H9 (cell line): ENCODE results near the gene DYRK1A. TPM values are rescaled to one million over a fixed set of nuclear protein-coding genes. Genes with fewer than 3 reads are reported as not detected.

Experiments
- DNase-seq: peaks from one replicate; pipeline ENCODE4 v3.0.0-alpha.2; 2017
- H2AFZ ChIP-seq: one replicate; pipeline ENCODE4 v1.6.1; 2013; ENCODE audit warnings: mild to moderate bottlenecking, low read length, control low read depth, moderate library complexity
- H2AK5ac ChIP-seq: 2 replicates; pipeline ENCODE4 v1.6.1; 2013; ENCODE audit warnings: low read length, control low read depth, mixed read lengths; ENCODE audit not compliant: insufficient read length
- H2BK120ac ChIP-seq: one replicate; pipeline ENCODE4 v1.6.1; 2013; ENCODE audit warnings: low read depth, mild to moderate bottlenecking, low read length, control low read depth, inconsistent platforms; ENCODE audit not compliant: poor library complexity, severe bottlenecking
- H2BK12ac ChIP-seq: 2 replicates; pipeline ENCODE4 v1.6.1; 2013; ENCODE audit warnings: low read length, control low read depth, mixed read lengths, low read depth; ENCODE audit not compliant: insufficient read length
- H2BK15ac ChIP-seq: 2 replicates; pipeline ENCODE4 v1.6.1; 2013; ENCODE audit warnings: low read depth, low read length, control low read depth
- H2BK20ac ChIP-seq: one replicate; pipeline ENCODE4 v1.6.1; 2013; ENCODE audit warnings: low read depth, mild to moderate bottlenecking, low read length, control low read depth, inconsistent platforms; ENCODE audit not compliant: poor library complexity, severe bottlenecking
- H2BK5ac ChIP-seq: 2 replicates; pipeline ENCODE4 v1.6.1; 2013; ENCODE audit warnings: low read length, control low read depth, mixed read lengths; ENCODE audit not compliant: insufficient read length
- H3K14ac ChIP-seq: 2 replicates; pipeline ENCODE4 v1.6.1; 2013; ENCODE audit warnings: low read length, control low read depth; ENCODE audit not compliant: insufficient read depth
- H3K18ac ChIP-seq: 2 replicates; pipeline ENCODE4 v1.6.1; 2013; ENCODE audit warnings: low read depth, mild to moderate bottlenecking, mixed read lengths, low read length, control low read depth; ENCODE audit not compliant: insufficient read length
- H3K23ac ChIP-seq: 2 replicates; pipeline ENCODE4 v1.6.1; 2013; ENCODE audit warnings: low read length, control low read depth, mixed read lengths, low read depth; ENCODE audit not compliant: insufficient read length
- H3K23me2 ChIP-seq: 2 replicates; pipeline ENCODE4 v1.6.1; 2013; ENCODE audit warnings: low read depth, mild to moderate bottlenecking, mixed read lengths, low read length, control low read depth; ENCODE audit not compliant: insufficient read length, poor library complexity, severe bottlenecking
- H3K27ac ChIP-seq: 2 replicates; pipeline ENCODE4 v1.5.1; 2013; ENCODE audit warnings: low read length, control low read depth, mixed read lengths, low read depth; ENCODE audit not compliant: insufficient read length
- H3K27me3 ChIP-seq: 2 replicates; pipeline ENCODE4 v1.6.1; 2013; ENCODE audit warnings: low read length, control low read depth, inconsistent platforms; ENCODE audit not compliant: insufficient read depth
- H3K4ac ChIP-seq: 2 replicates; pipeline ENCODE4 v1.6.1; 2013; ENCODE audit warnings: low read depth, mild to moderate bottlenecking, control low read depth, inconsistent platforms, low read length, moderate library complexity
- H3K4me1 ChIP-seq: 2 replicates; pipeline ENCODE4 v1.6.1; 2013; ENCODE audit warnings: low read length, control low read depth, inconsistent platforms; ENCODE audit not compliant: insufficient read depth
- H3K4me2 ChIP-seq: 2 replicates; pipeline ENCODE4 v1.6.1; 2013; ENCODE audit warnings: low read length, control low read depth, mixed read lengths; ENCODE audit not compliant: insufficient read length, insufficient read depth
- H3K56ac ChIP-seq: 2 replicates; pipeline ENCODE4 v1.6.1; 2013; ENCODE audit warnings: low read depth, mild to moderate bottlenecking, mixed read lengths, low read length, control low read depth; ENCODE audit not compliant: insufficient read length
- H3K79me1 ChIP-seq: 2 replicates; pipeline ENCODE4 v1.6.1; 2013; ENCODE audit warnings: low read depth, mild to moderate bottlenecking, moderate library complexity, low read length, control low read depth, inconsistent platforms; ENCODE audit not compliant: insufficient read depth, poor library complexity, severe bottlenecking
- H3K79me2 ChIP-seq: 2 replicates; pipeline ENCODE4 v1.6.1; 2013; ENCODE audit warnings: low read length, control low read depth, inconsistent platforms; ENCODE audit not compliant: insufficient read depth
- H3K9ac ChIP-seq: 2 replicates; pipeline ENCODE4 v1.6.1; 2013; ENCODE audit warnings: low read length, control low read depth, mixed read lengths; ENCODE audit not compliant: insufficient read length; ENCODE audit errors: extremely low read depth
- H3K9me3 ChIP-seq: one replicate; pipeline ENCODE4 v1.6.1; 2013; ENCODE audit warnings: low read depth, low read length, inconsistent platforms; ENCODE audit not compliant: control insufficient read depth
- H3T11ph ChIP-seq: one replicate; pipeline ENCODE4 v1.6.1; 2013; ENCODE audit warnings: mild to moderate bottlenecking, low read length, control low read depth, inconsistent platforms
- H4K20me1 ChIP-seq: one replicate; pipeline ENCODE4 v1.6.1; 2013; ENCODE audit not compliant: control insufficient read depth, insufficient read length, insufficient read depth
- H4K5ac ChIP-seq: 2 replicates; pipeline ENCODE4 v1.6.1; 2013; ENCODE audit warnings: low read depth, mild to moderate bottlenecking, mixed read lengths, low read length, control low read depth; ENCODE audit not compliant: insufficient read length
- H4K8ac ChIP-seq: replicated peaks from 2 replicates; pipeline ENCODE4 v1.6.1; 2013; ENCODE audit warnings: low read length, control low read depth, mixed read lengths, low read depth; ENCODE audit not compliant: insufficient read length
- H4K91ac ChIP-seq: 2 replicates; pipeline ENCODE4 v1.6.1; 2013; ENCODE audit warnings: low read depth, mild to moderate bottlenecking, moderate library complexity, mixed read lengths, low read length, control low read depth; ENCODE audit not compliant: insufficient read length
- H3K27ac Mint-ChIP-seq, 3 experiments: 2 replicates in 2 of 3; 3 replicates in 1 of 3; pipeline ENCODE4 v1.8.0; 2020 to 2021; ENCODE audit warnings: mixed read lengths in 3 of 3, mild to moderate bottlenecking in 1 of 3, moderate library complexity in 1 of 3
- H3K27me3 Mint-ChIP-seq: 2 replicates; pipeline ENCODE4 v1.8.0; 2021; ENCODE audit warnings: low read depth, mild to moderate bottlenecking, moderate library complexity, mixed read lengths
- H3K36me3 Mint-ChIP-seq, 3 experiments: 2 replicates in 2 of 3; 3 replicates in 1 of 3; pipeline ENCODE4 v1.8.0; 2020 to 2021; ENCODE audit warnings: low read depth in 3 of 3, mixed read lengths in 3 of 3; ENCODE audit not compliant: insufficient read depth in 1 of 3
- H3K4me1 Mint-ChIP-seq, 2 experiments: 2 replicates each; pipeline ENCODE4 v1.8.0; 2020; ENCODE audit warnings: mixed read lengths in 2 of 2
- H3K4me3 Mint-ChIP-seq, 2 experiments: 2 replicates in 1 of 2; 3 replicates in 1 of 2; pipeline ENCODE4 v1.8.0; 2020 to 2021; ENCODE audit warnings: mild to moderate bottlenecking in 2 of 2, mixed read lengths in 2 of 2, moderate library complexity in 1 of 2
- H3K9me3 Mint-ChIP-seq, 2 experiments: 2 replicates in 1 of 2; 3 replicates in 1 of 2; pipeline ENCODE4 v1.8.0; 2020; ENCODE audit warnings: mild to moderate bottlenecking in 2 of 2, mixed read lengths in 2 of 2, moderate library complexity in 1 of 2
- WGBS: extraction: QIAGEN DNeasy Blood & Tissue Kit; methylation state at CpG from one replicate; pipeline ENCODE4 v1.1.7; 2013; ENCODE audit warnings: missing lambda C conversion rate, low lambda C conversion rate, mixed read lengths; ENCODE audit not compliant: insufficient read length; ENCODE audit errors: extremely low coverage; 5-methylcytosine and 5-hydroxymethylcytosine counted together
- total RNA-seq: library from RNA; stranded (reverse); gene quantifications from 2 replicates; pipeline ENCODE4 v1.2.1, GENCODE V29; 2021
- TF ChIP-seq, protein P1 (sequence below): fragments of 200-600 bp; sonication (generic); conservative IDR thresholded peaks from 3 replicates; pipeline ENCODE4 v1.8.0; 2021; ENCODE audit warnings: antibody characterized with exemption, mild to moderate bottlenecking

The DYRK1A gene
- total RNA-seq, 1 experiment from 2014 or later: 73.6 TPM

DNA sequence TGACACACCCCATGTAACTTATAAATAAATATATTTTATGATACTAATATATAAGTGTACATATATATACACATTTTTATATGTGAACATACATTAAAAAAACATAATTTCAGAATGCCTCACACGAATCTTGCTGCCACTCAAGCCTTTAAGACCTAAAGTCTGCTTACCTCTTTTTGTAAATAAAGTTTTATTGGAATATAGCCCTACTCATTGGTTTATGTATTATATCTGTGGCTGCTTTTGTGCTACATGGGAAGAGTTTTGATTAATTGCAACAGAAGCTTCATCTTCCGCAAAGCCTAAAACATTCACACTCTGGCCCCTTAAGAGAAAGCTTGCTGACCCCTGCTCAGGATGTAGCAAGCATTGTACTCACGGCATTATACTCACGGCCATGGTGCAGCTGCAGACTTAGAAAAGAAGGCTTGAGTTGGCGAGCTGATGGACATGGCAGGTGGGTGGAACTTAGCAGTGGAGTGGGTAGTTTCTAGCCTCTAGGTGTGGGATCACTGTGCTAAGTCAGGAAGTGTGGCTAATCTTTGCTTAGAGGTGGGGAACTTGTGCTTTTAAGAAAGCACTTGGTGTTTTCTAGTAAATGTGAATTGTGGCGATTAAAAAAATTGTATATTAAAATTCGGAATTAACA is 80.8 kb downstream of the DYRK1A start:
- no peak overlapping the region for H2BK120ac ChIP-seq
- Mint-ChIP-seq H3K9me3 (no peaks in the 10 kb centered on the region), H3K4me3 (no peak overlapping the region), H3K27ac (peak overlapping the region in 1 of 3 experiments; percentile 63; a peak in 2 of 7 replicates), H3K4me1 (peaks cover 61 to 62% of the 10 kb centered on the region in 2 experiments), H3K36me3 (peaks cover 0 to 6% (median 4%) of the 10 kb centered on the region in 3 experiments; a peak in 3 of 7 replicates), H3K27me3 (no peaks in the 10 kb centered on the region; the same call in 1 of the 2 replicates)
- no peak overlapping the region for H4K8ac ChIP-seq
- no peak overlapping the region for H2BK15ac ChIP-seq
- no peak overlapping the region for H3K4me2 ChIP-seq
- no peak overlapping the region for H3K14ac ChIP-seq
- TF ChIP-seq, protein P1, sequence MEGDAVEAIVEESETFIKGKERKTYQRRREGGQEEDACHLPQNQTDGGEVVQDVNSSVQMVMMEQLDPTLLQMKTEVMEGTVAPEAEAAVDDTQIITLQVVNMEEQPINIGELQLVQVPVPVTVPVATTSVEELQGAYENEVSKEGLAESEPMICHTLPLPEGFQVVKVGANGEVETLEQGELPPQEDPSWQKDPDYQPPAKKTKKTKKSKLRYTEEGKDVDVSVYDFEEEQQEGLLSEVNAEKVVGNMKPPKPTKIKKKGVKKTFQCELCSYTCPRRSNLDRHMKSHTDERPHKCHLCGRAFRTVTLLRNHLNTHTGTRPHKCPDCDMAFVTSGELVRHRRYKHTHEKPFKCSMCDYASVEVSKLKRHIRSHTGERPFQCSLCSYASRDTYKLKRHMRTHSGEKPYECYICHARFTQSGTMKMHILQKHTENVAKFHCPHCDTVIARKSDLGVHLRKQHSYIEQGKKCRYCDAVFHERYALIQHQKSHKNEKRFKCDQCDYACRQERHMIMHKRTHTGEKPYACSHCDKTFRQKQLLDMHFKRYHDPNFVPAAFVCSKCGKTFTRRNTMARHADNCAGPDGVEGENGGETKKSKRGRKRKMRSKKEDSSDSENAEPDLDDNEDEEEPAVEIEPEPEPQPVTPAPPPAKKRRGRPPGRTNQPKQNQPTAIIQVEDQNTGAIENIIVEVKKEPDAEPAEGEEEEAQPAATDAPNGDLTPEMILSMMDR: no peak
- H3K23me2 ChIP-seq: no peaks in the 10 kb centered on the region
- H3K9ac ChIP-seq: no peak overlapping the region
- no peaks in the 10 kb centered on the region for H3K9me3 ChIP-seq
- peaks cover 3% of the 10 kb centered on the region for H4K20me1 ChIP-seq
- H3K4ac ChIP-seq: no peak overlapping the region
- no peak overlapping the region for H3K56ac ChIP-seq
- H3K79me2 ChIP-seq: peaks cover 57% of the 10 kb centered on the region
- H3T11ph ChIP-seq: no peak overlapping the region
- WGBS: 100% methylated on average over 2 of the region's 7 CpGs
- H3K4me1 ChIP-seq: peaks cover 22% of the 10 kb centered on the region; the same call in 1 of the 2 replicates
- no peak overlapping the region for H2AK5ac ChIP-seq
- H4K91ac ChIP-seq: no peak overlapping the region
- no peak overlapping the region for H3K23ac ChIP-seq
- no peak overlapping the region for H2BK12ac ChIP-seq
- H3K27me3 ChIP-seq: no peaks in the 10 kb centered on the region
- peaks cover 5% of the 10 kb centered on the region for H3K79me1 ChIP-seq
- no peak overlapping the region for H4K5ac ChIP-seq
- H2AFZ ChIP-seq: no peak overlapping the region
- H3K18ac ChIP-seq: no peak overlapping the region
- H2BK5ac ChIP-seq: no peak overlapping the region
- no peak for DNase-seq
- H3K27ac ChIP-seq: no peak overlapping the region
- H2BK20ac ChIP-seq: no peak overlapping the region
